GM21619 (cell line): ENCODE data around the gene FCHO2.
"Not testable (repeated sequence)": the region's sequence is repeated elsewhere in the genome, so short reads cannot be mapped to it uniquely, and the experiment has no call there.

Experiments used
- ATAC-seq: cut with Tn5 transposase; IDR thresholded peaks from one replicate; pipeline ENCODE4 v1.9.1; 2021; ENCODE audit not compliant: unreplicated experiment

The FCHO2 gene

DNA sequence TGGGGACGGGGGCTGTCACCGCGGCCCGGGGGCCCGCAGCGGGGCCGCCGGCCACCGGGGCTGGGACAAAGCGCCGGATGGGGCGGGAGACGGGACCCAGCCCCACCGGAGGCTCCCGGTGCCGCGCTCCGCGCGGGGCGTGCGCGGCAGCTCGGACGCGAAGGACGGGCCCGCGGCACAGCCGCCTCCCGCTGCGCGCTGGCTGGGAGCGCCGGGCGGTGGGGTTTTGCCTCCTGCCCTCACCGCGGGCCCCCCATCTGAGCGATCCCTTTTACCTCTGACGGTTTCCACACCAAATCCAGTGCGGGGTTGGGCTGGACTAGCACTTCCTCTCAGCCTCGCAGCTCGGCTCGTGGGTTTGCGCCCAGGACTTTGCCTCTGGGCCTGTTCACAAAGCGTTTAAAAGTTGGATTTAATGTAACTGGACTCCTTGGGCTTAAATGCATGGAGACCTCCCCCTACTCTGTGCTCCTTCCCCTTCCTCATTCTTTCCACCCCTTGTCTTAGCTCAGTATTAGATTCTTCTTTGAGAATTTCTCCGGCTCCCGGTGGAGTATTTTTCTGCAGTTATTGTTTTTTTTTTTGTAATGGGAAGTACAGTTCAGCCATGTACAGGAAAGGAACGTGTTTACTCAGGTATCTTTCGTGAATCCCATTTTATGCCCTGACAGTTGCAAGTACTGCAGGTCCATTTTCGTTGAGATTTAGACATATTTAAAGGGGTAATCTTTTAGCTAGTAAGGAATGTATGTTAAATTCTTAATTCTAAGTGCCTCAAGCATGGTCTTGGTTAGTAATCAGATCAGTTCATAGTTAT, 691 bp downstream of the FCHO2 start:
- ATAC-seq, result peak; percentile 34

- ATAC-seq, result no peak
Observed at GRCh38 chr5:72957337-72957736, 1.5 kb downstream of the FCHO2 start.

DNA sequence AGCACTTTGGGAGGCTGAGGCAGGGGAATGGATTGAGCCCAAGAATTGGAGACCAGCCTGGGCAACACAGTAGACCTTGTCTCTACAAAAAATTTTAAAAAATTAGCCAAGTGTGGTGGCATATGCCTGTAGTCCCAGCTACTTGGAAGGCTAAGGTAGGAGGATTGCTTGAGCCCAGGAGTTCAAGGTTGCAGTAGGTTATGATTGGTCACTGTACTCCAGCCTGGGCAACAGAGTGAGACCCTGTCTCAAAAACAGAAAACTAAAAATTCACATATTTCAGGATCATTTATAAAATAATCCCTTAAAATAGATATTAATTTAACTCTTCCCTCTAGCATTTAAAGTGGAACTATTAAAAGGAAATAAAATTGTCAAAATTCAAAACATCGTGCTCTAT, 3.4 kb downstream of the FCHO2 start:
- no peak for ATAC-seq

- not testable (repeated sequence) for ATAC-seq
Observed at GRCh38 chr5:72974481-72974880, 18.6 kb downstream of the FCHO2 start.

- ATAC-seq, result not testable (repeated sequence)
Observed at GRCh38 chr5:72976810-72977209, 21.0 kb downstream of the FCHO2 start.

GRCh38 chr5:72985719-72986118, 29.9 kb downstream of the FCHO2 start:
- no peak for ATAC-seq

GRCh38 chr5:72988769-72989168, 32.9 kb downstream of the FCHO2 start:
- ATAC-seq, result no peak

DNA sequence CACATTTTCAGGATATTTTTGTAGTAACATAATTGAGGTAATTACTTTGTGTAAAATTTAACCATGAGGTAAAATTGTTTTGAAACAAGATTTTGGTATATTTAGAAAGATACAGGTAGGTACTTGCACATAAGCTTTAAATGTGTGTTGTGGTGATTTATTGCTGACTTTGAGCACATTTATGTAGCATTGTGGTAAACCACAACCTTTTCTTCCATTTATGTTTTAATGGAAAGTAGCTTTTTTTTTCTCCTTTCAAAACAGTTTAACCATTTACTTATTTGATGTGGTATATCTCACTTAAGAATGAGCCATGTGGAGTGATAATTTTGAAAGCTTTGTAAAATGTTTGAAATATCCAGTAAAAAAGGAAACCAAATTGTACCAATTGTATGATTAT, 35.6 kb downstream of the FCHO2 start:
- ATAC-seq, result no peak

- ATAC-seq, result no peak
Observed at GRCh38 chr5:72994578-72994977, 38.7 kb downstream of the FCHO2 start.

GRCh38 chr5:72996632-72997031, 40.8 kb downstream of the FCHO2 start:
- ATAC-seq, result no peak

GRCh38 chr5:72999916-73000315, 44.1 kb downstream of the FCHO2 start:
- no peak for ATAC-seq

GRCh38 chr5:73005886-73006285, 50.0 kb downstream of the FCHO2 start:
- ATAC-seq, result no peak

GRCh38 chr5:73007051-73007450, 51.2 kb downstream of the FCHO2 start:
- no peak for ATAC-seq

- ATAC-seq, result no peak
Observed at GRCh38 chr5:73008831-73009230, 53.0 kb downstream of the FCHO2 start.

GRCh38 chr5:73011612-73012011, 55.8 kb downstream of the FCHO2 start:
- not testable (repeated sequence) for ATAC-seq

- ATAC-seq, result no peak
Observed at GRCh38 chr5:73018892-73019291, 63.1 kb downstream of the FCHO2 start.

GRCh38 chr5:73019766-73020165, 63.9 kb downstream of the FCHO2 start:
- ATAC-seq, result no peak

DNA sequence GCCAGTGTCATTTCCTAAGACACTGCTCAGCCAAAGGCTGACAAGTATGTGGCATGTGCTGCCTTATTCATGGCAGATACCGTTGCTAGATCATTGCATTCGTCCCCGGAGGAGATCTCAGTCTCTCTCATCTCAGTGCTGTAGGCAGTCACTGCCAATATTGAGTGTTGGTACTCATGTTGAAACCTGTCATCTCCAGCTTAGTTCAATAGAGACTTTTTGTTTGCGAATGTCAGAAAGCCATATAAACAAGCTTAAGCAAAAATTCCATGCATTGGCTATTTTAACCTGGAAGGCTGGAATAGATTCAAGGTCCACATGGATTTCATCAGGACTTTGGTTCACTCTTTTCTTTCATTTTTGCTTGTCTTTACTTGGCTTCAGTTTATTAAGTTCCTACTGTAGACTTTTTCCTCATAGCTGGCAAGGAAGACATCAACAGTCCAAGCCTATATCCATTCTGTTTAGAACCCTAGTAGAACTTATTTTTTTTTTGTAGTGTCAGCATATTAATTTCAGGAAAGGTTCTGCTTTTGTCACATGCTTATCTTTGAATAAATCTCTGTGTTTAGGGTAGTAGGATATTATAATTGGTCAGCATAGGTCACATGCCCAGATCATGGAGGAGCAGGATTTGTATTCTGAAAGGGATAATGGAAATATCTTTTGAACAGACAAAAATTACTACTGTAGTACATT, 66.8 kb downstream of the FCHO2 start:
- no peak for ATAC-seq

- ATAC-seq, result not testable (repeated sequence)
Observed at GRCh38 chr5:73024946-73025544, 69.2 kb downstream of the FCHO2 start.

DNA sequence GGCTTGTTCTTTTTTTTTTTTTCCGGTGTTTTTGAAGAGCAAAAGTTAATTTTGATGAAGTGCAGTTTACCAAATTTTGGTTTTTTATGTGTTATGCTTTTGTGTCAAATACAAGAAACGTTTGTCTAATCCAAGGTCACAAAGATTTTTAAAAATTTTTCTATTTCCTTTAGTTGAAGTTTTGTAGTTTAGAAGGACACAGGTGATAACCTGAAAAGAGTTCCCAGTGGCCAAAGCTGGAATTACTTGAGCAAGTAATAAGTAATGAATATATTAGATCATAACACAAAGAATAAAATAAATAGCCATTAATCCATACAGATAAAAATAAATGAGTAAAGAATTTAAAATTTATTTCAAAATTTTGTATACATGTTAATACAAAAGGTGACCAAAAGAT, 71.5 kb downstream of the FCHO2 start:
- ATAC-seq, result no peak

- no peak for ATAC-seq
Observed at GRCh38 chr5:73027816-73028215, 72.0 kb downstream of the FCHO2 start.

DNA sequence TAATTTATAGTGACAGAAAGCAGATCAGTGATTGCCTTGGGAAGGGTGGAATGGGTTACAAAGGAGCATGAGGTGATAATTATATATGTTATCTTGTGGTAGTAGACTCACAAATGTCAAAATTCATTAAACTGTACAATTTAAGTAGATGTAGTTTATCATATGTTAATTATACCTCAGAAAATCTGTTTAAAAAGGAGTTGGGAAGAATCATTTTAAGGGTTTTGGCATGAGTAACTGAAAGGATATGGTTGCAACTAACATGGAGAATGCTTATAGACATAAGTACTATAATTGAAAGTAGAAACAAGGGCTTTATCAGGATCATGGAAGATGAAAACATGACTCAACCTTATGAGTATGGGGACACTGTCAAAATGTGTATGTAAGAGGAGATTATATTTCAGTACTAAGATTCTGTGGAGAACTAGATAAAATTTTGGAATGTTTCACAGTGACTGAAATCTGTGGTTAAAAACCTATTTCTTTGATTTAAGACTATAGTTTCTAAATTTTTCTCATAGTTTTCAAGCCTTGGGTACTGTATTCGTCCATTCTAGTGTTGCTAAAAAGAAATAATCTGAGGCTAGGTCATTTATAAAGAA, 73.3 kb downstream of the FCHO2 start:
- ATAC-seq, result no peak
